ENCODE results near the gene ARHGAP18.

Gene ARHGAP18

GRCh38 chr6:129695373-129696027 is 14.5 kb downstream of the ARHGAP18 start:
- DNase-seq (ENCODE audit: insufficient read length, low spot score) (no peak), FAIRE-seq (peak; percentile 53)

GRCh38 chr6:129694036-129694435 is 15.9 kb downstream of the ARHGAP18 start:
- no peak for DNase-seq (ENCODE audit: insufficient read length, low spot score)
- peak; percentile 33 for FAIRE-seq

- no peak for FAIRE-seq
Observed at GRCh38 chr6:129692467-129692866, 17.5 kb downstream of the ARHGAP18 start.

GRCh38 chr6:129691709-129692108 is 18.3 kb downstream of the ARHGAP18 start:
- no peak for DNase-seq (ENCODE audit: insufficient read length, low spot score)
- no peak for FAIRE-seq

More at GRCh38 chr6:129692467-129692866, 17.5 kb downstream of the ARHGAP18 start:
- no peak for DNase-seq (ENCODE audit: insufficient read length, low spot score)

- DNase-seq (ENCODE audit: insufficient read length, low spot score): no peak
- FAIRE-seq: no peak
Observed at GRCh38 chr6:129691043-129691640, 18.8 kb downstream of the ARHGAP18 start.

- peak; percentile 92 for FAIRE-seq
- no peak for DNase-seq (ENCODE audit: insufficient read length, low spot score)
Observed at GRCh38 chr6:129686941-129687627, 22.9 kb downstream of the ARHGAP18 start.

- FAIRE-seq (peak; percentile 58), DNase-seq (ENCODE audit: insufficient read length, low spot score) (no peak)
Observed at GRCh38 chr6:129685662-129686031, 24.3 kb downstream of the ARHGAP18 start.

GRCh38 chr6:129684903-129685661 is 24.9 kb downstream of the ARHGAP18 start:
- peak; percentile 67 for FAIRE-seq
- no peak for DNase-seq (ENCODE audit: insufficient read length, low spot score)

- no peak for FAIRE-seq
- DNase-seq (ENCODE audit: insufficient read length, low spot score): no peak
Observed at GRCh38 chr6:129684323-129684884, 25.6 kb downstream of the ARHGAP18 start.

GRCh38 chr6:129683601-129684322 is 26.2 kb downstream of the ARHGAP18 start:
- peak; percentile 50 for DNase-seq (ENCODE audit: insufficient read length, low spot score)
- peak; percentile 92 for FAIRE-seq

GRCh38 chr6:129681913-129682205 is 28.1 kb downstream of the ARHGAP18 start:
- DNase-seq (ENCODE audit: insufficient read length, low spot score): no peak

GRCh38 chr6:129680633-129681032 is 29.3 kb downstream of the ARHGAP18 start:
- no peak for DNase-seq (ENCODE audit: insufficient read length, low spot score)
- FAIRE-seq: no peak

More at GRCh38 chr6:129681913-129682205, 28.1 kb downstream of the ARHGAP18 start:
- peak; percentile 42 for FAIRE-seq

- DNase-seq (ENCODE audit: insufficient read length, low spot score) (no peak), FAIRE-seq (no peak)
Observed at GRCh38 chr6:129679758-129680157, 30.2 kb downstream of the ARHGAP18 start.

GRCh38 chr6:129679275-129679674 is 30.7 kb downstream of the ARHGAP18 start:
- no peak for DNase-seq (ENCODE audit: insufficient read length, low spot score)
- no peak for FAIRE-seq

- no peak for DNase-seq (ENCODE audit: insufficient read length, low spot score)
- no peak for FAIRE-seq
Observed at GRCh38 chr6:129678463-129678862, 31.5 kb downstream of the ARHGAP18 start.

GRCh38 chr6:129677620-129678325 is 32.2 kb downstream of the ARHGAP18 start:
- no peak for DNase-seq (ENCODE audit: insufficient read length, low spot score)

GRCh38 chr6:129675669-129676472 is 34.1 kb downstream of the ARHGAP18 start:
- FAIRE-seq (no peak), DNase-seq (ENCODE audit: insufficient read length, low spot score) (no peak)

More at GRCh38 chr6:129677620-129678325, 32.2 kb downstream of the ARHGAP18 start:
- FAIRE-seq: no peak

GRCh38 chr6:129673748-129674147 is 36.2 kb downstream of the ARHGAP18 start:
- FAIRE-seq: no peak
- DNase-seq (ENCODE audit: insufficient read length, low spot score): no peak
